Fibroblast of the aortic adventitia (primary cell): Measurements from ENCODE around the gene ABCA4. TPM values are rescaled to one million over a fixed set of nuclear protein-coding genes. Genes with fewer than 3 reads are reported as not detected.

Experiments used
- DNase-seq: peaks from one replicate; pipeline ENCODE4 v3.0.0-alpha.2; 2010; ENCODE audit warnings: low read depth
- H3K4me3 ChIP-seq: 2 replicates; pipeline ENCODE4 v1.5.1; 2011; ENCODE audit warnings: low read depth, mild to moderate bottlenecking, control low read depth, low read length, moderate library complexity
- total RNA-seq: library from RNA; depleted of rRNA; stranded (reverse); fragments of >200 nt; gene quantifications from 2 replicates; pipeline ENCODE4 v1.2.3, GENCODE V29; 2012; ENCODE audit warnings: low replicate concordance
- TF ChIP-seq, protein P1 (sequence below): IDR thresholded peaks from 2 replicates; pipeline ENCODE4 v1.5.1; 2011; ENCODE audit warnings: mild to moderate bottlenecking, low read length, control low read depth, inconsistent platforms; ENCODE audit not compliant: insufficient read depth

ABCA4 gene
- total RNA-seq, 1 donor: 0.09 TPM

DNA sequence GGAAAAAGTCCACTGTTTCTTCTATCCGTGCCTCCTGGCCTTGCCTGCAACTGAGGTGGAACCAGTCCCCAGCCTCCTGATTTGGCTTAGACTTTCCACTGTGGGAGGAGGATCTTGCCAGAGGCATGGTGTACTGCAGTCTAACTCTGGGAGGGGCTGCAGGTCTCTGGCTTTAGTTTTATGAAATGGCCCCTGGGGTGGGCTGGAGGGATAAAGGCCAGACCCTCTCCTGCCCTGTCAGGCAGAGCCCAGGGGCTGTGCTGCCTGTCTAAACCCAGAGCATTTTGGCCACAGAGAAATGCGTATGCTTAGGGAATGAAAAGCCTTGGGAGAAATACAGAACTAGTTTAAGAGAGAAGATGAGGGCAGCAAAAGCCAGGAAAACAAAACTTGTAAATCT lies 73.0 kb downstream of the ABCA4 start:
- H3K4me3 ChIP-seq: no peak overlapping the region
- DNase-seq: no peak
- TF ChIP-seq, protein P1, sequence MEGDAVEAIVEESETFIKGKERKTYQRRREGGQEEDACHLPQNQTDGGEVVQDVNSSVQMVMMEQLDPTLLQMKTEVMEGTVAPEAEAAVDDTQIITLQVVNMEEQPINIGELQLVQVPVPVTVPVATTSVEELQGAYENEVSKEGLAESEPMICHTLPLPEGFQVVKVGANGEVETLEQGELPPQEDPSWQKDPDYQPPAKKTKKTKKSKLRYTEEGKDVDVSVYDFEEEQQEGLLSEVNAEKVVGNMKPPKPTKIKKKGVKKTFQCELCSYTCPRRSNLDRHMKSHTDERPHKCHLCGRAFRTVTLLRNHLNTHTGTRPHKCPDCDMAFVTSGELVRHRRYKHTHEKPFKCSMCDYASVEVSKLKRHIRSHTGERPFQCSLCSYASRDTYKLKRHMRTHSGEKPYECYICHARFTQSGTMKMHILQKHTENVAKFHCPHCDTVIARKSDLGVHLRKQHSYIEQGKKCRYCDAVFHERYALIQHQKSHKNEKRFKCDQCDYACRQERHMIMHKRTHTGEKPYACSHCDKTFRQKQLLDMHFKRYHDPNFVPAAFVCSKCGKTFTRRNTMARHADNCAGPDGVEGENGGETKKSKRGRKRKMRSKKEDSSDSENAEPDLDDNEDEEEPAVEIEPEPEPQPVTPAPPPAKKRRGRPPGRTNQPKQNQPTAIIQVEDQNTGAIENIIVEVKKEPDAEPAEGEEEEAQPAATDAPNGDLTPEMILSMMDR: no peak

DNA sequence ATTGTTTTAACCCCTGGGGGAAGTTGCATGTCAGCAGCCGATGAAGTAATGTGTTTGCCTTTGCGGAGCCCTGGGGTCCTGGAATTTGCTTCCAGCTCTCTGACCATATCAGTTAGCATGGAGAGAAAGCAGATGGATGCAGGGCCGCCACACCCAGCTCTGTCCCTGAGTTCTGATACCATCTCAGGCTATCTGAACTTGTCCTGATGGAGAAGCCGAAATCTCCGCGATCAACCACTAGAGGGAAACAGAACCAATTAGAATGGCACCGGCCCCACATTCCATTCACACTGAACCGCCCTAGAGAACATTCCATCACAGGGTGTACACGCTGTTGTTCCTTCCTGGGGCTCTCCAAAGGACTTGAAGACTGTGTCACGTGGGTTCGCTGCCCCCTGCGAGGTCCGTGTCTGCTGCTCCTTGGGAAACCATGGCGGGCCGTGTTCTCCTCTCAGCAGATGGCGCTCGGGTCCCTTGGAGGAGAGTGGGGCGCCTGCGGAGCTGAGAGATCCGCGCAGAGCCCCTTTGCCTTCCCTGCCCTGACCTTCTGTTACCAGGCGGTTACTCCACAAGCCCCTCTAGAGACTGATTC lies 75.4 kb downstream of the ABCA4 start:
- H3K4me3 ChIP-seq: no peak overlapping the region
- TF ChIP-seq, protein P1: peak; percentile 75
- peak; percentile 99 for DNase-seq

DNA sequence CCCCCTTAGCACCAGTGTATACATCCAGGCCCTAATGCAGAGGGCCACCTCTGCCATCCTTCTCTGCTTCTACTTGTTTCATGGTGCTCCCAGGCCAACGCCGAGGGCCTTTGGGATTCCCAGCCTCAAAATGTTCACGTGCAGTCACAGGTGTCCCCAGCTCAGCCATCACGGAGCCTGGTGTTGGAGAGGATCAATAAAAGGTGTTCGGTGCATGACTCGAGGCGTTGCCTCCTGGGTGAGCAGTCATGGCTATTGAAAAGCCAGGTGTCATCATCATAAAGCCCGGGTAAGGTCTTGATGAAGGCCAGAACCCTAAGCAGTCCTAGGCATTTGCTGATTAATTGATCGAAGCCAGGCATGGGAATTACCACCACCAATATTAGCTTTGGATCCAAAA lies 76.1 kb downstream of the ABCA4 start:
- TF ChIP-seq, protein P1: no peak
- H3K4me3 ChIP-seq: no peak overlapping the region
- no peak for DNase-seq

DNA sequence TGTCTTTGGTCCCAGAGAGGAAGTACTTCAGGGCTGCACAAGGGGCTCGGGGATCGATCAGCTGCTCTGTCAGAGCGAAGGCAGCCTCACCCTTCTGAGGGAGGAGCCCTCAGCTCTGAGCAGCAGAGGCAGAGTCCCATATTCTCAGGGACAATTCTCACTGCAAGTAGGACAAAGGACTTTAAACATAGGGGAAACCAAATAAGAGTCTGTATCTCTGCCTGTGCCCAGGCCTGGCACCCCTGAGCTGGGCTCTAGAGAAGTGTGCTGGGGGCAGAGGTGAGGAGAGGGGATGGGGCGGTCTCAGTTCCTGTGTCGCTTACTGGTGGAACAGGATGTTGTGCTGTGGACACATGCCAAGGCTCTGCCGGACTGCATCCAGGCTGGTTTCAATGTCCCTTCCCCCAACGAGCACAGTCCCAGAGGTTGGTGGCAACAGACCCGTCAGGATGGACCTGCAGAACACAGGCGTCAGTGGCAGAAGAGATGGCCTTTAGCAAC lies 76.6 kb downstream of the ABCA4 start:
- no peak for DNase-seq
- TF ChIP-seq, protein P1: no peak
- H3K4me3 ChIP-seq: no peak overlapping the region

DNA sequence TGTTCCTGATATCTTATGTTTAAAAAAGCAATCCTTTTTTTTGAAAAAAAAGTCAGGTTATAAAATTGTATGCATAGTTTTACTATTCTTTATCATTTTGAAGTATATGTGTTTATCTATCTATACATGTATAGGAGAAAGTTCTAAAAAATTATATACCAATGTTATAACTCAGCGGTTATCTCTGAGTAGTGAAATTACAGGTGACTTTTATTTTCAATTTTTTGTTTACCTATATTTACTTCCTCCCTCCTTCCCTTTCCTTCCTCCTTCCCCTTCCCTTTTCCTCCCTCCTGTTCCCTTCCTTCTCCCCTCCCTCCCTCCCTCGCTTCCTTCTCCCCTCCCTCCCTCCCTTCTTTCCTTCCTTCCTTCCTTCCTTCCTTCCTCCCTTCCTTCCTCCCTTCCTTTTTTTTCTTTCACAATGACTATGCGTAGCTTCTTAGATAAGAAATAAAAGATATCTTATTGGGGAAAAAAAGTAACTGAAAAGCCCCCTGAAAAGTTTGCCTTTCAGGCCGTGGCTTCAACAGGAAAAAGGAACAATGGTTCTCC lies 77.1 kb downstream of the ABCA4 start:
- TF ChIP-seq, protein P1: no peak
- no peak overlapping the region for H3K4me3 ChIP-seq
- no peak for DNase-seq

DNA sequence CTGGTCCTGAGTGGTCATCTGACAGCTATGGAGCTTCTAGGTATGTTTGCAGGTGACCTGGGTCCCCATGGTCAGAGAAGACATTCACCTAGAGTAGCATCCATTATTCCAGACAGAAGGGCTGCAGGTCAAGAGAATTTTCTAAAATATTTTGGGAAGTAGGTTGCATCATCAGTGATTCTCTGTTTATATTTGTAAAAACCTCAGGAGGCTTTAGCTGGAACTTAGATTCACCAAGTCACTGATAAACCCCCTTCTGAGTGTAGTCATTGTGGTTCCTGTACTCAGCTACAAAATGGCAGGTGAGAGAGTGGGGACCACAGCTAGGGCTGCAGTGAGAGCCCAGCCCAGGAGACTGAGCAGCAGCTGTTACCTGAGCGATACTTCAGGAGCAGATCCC lies 78.6 kb downstream of the ABCA4 start:
- TF ChIP-seq, protein P1: no peak
- H3K4me3 ChIP-seq: no peak overlapping the region
- DNase-seq: no peak
